Mammary epithelial cell (primary cell): ENCODE measurements around the gene GPBAR1.

Source experiments
- CTCF ChIP-seq, 2 donors: IDR thresholded peaks in 1 of 2; conservative IDR thresholded peaks in 1 of 2; 2 replicates each; pipeline ENCODE4 v1.5.1; 2011 to 2012; ENCODE audit warnings: inconsistent platforms in 2 of 2, low read length in 2 of 2, mild to moderate bottlenecking in 2 of 2, control low read depth in 1 of 2, low read depth in 1 of 2; ENCODE audit not compliant: insufficient read depth in 1 of 2; ENCODE audit errors: extremely low read depth in 1 of 2
- EZH2 ChIP-seq: IDR thresholded peaks from 2 replicates; pipeline ENCODE4 v1.6.1; 2012; ENCODE audit warnings: low read length, inconsistent platforms, borderline replicate concordance

GRCh38 chr2:218301176-218301819 is 40.5 kb downstream of the GPBAR1 start:
- peak; percentile 94 for TF ChIP-seq CTCF (conservative IDR thresholded peaks at IDR 0.05 in 1 of 2, IDR thresholded peaks at IDR 0.05 in 1 of 2; ENCODE audit: extremely low read depth in 1 of 2, insufficient read depth in 1 of 2, low read depth in 1 of 2, low read length in 2 of 2)
- TF ChIP-seq EZH2 = no peak
